Measurements from ENCODE around the gene ADNP.
"Not testable (repeated sequence)": the region's sequence is repeated elsewhere in the genome, so short reads cannot be mapped to it uniquely, and the experiment has no call there.

Gene ADNP

GRCh38 chr20:50931306-50932015 lies at the start of gene ADNP:
TSS of gene ADNP (minus strand) at chr20:50931437. CDS start at chr20:50903996, 27,441 bp downstream.
- peak; percentile 93 for DNase-seq

GRCh38 chr20:50980071-50980681 lies 48.9 kb upstream of the ADNP start:
- no peak for DNase-seq

- DNase-seq: not testable (repeated sequence)
Measured at GRCh38 chr20:50978533-50978932, 47.3 kb upstream of the ADNP start.

GRCh38 chr20:50977066-50978021 lies 46.1 kb upstream of the ADNP start:
- DNase-seq: no peak

GRCh38 chr20:50975701-50976330 lies 44.6 kb upstream of the ADNP start:
- no peak for DNase-seq

GRCh38 chr20:50969912-50970311 lies 38.7 kb upstream of the ADNP start:
- no peak for DNase-seq

GRCh38 chr20:50969435-50969834 lies 38.2 kb upstream of the ADNP start:
- DNase-seq: no peak

- DNase-seq: no peak
Measured at GRCh38 chr20:50968289-50968688, 37.1 kb upstream of the ADNP start.

- no peak for DNase-seq
Measured at GRCh38 chr20:50967586-50967985, 36.3 kb upstream of the ADNP start.

GRCh38 chr20:50959543-50960126 lies 28.4 kb upstream of the ADNP start:
- DNase-seq: no peak

GRCh38 chr20:50958615-50959542 lies 27.6 kb upstream of the ADNP start, which contains the start of gene MOCS3:
TSS of gene MOCS3 (plus strand) at chr20:50958818. CDS start at chr20:50958843, 25 bp downstream.
- peak; percentile 91 for DNase-seq

- peak; percentile 28 for DNase-seq
Measured at GRCh38 chr20:50957798-50958614, 26.8 kb upstream of the ADNP start, which contains the start of gene DPM1. TSS of gene DPM1 (minus strand) at chr20:50958532. CDS start at chr20:50958523, 9 bp downstream.

- DNase-seq: peak; percentile 2
Measured at GRCh38 chr20:50957276-50957675, 26.0 kb upstream of the ADNP start.

- DNase-seq: no peak
Measured at GRCh38 chr20:50953821-50954220, 22.6 kb upstream of the ADNP start.

- DNase-seq: no peak
Measured at GRCh38 chr20:50953196-50953595, 22.0 kb upstream of the ADNP start.

GRCh38 chr20:50948132-50948785 lies 17.0 kb upstream of the ADNP start:
- no peak for DNase-seq

- no peak for DNase-seq
Measured at GRCh38 chr20:50943069-50943468, 11.8 kb upstream of the ADNP start.

GRCh38 chr20:50933589-50933988 lies 2.4 kb upstream of the ADNP start:
- no peak for DNase-seq

GRCh38 chr20:50932691-50933280 lies 1.5 kb upstream of the ADNP start:
- no peak for DNase-seq
